Raji (cell line): ENCODE data around the gene DYNLRB2.

Source experiments
- POLR2A ChIP-seq: IDR thresholded peaks from 2 replicates; pipeline ENCODE4 v1.6.1; 2011; ENCODE audit warnings: low read depth, low read length, control low read depth; ENCODE audit not compliant: insufficient read depth

Gene DYNLRB2

DNA sequence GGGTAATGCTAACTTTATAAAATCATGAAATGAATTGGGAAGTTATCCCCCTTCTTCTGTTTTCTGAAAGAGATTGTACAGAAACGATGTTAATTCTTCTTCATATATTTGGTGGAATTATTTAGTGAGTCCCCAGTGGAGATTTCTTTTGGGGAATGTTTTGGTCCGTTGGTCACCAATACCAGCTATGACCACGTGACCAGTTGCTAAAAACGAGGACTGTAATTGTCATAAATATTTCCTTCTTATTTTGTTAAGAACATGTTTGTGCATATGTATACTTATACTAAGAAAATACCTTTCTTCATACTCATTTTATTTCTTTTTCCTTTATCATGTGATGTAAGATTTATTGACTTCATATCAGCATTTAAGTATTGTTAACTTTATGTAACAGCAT, 10.3 kb upstream of the DYNLRB2 start:
- TF ChIP-seq POLR2A: no peak

DNA sequence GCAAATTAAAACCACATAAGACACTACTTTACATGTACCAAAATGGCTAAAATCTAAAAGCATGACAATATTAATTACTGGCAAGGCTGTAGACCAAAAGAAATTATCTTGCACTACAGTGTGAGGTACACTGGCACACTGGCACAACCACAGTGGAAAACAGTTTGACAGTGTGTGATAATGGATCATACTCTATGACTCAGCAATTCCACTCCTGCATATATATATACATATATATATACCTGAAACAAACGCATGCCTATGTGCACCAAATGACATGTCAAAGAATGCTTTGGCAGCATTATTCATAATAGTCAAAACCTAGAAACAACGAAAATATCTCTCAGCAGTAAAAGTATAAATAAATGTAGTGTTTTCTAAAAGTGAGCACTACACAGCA, 4.6 kb upstream of the DYNLRB2 start:
- no peak for TF ChIP-seq POLR2A

DNA sequence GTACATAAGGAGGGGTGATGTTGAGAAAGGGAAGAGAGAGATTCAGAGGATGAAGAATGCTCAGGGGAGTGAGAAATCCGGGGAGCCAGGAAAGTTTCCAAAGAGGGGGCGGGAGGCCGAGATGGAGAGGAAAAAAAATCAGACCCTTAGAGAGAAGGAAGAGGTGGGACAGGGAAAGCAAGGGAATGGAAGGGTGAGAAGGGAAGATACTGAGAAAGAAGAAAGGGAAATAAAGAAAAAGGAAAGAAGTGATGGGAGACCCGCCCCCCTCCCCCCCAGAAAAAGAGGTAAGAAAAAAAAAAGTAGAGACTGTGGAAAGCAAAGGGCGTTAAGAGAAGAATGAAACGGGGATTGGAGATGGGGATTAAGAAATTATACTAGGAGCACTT, 507 bp downstream of the DYNLRB2 start:
- no peak for TF ChIP-seq POLR2A

DNA sequence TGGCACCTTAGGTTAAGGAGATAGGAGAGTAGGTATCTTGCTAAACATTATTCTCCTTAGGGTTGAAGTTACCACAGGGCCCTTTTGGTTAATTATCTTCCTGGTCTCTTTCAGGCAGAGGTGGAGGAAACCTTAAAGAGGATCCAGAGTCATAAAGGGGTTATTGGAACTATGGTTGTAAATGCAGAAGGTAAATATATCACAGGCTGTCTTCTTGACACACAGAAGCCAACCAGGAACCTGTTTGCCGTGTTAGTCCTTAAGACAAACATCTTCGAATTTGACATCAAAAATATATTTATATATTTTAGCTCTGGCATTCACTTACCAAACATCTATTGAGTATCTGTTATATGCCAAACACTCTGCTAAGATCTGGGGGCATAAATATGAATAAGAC, 2.4 kb downstream of the DYNLRB2 start:
- no peak for TF ChIP-seq POLR2A

DNA sequence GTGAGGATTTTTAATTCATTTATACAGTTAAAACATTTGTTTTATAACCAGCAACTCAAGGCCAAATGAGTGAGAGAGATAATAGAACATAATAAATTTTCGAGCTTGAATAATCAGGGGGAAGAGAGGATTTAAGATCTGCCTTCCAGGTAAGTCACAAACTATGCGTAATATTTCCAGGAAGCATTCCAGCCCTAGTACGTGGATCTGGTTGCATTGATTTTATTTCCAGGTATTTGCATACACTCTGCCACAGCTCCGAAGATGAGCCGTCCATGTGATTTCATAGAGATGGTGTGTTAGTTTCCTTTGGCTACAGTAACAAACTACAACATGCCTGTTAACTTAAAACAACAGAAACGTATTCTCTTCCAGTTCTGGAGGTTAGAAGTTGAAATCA, 3.5 kb downstream of the DYNLRB2 start:
- no peak for TF ChIP-seq POLR2A

DNA sequence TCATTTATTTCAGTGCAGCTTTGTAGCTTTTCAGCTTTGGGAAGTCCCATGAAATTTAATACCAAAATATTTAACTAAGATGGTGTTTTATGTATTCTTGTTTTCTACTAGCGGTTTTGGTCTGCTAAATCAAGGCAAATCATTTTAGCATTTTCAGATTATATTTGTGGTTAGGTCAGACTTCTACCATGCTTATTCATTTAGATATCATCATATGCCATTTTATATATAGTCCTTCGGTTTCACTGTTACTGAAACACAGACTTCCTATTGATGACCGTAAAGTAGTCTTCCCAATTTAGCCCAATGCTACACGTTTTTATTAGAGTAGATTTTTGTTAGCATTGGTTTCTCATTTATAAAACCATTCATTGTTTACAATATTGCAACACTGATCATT, 5.5 kb downstream of the DYNLRB2 start:
- no peak for TF ChIP-seq POLR2A

DNA sequence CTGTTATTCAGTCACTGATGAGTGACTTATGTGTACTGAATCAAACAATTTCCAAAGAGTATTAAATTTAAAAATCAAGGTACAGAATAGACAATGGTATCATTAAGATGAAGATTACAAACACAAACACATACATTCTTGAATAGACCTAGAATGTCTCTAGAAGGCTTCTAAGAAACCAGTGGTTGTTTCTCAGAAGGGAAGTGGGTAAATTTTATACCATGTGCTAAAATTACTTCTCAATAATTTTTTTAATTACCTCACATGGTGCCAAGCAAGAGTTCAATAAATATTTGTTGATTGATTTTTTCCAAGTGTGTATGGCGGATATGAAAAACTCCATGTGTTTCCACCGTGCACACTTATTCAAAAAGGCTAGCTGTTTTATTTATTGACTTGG, 6.4 kb downstream of the DYNLRB2 start:
- TF ChIP-seq POLR2A: no peak

DNA sequence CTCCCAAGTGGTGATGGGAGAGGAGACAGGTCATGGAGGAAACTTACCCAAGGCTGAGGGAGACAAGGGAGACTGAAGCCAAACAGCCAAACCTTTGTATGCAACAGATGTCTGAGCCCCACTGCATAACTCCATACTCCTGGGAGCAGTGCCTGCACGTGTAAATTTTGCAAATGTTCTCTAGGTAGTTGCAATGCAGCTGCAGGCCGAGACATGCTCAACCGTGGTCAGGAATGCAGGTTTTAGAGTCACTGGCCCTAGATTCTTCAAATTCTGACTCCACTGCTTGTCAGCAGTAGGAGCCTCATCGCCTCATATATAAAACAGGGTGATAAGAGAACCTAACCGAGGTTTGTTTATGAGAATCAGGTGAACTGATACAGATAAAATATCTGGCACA, 11.5 kb downstream of the DYNLRB2 start:
- TF ChIP-seq POLR2A: no peak

DNA sequence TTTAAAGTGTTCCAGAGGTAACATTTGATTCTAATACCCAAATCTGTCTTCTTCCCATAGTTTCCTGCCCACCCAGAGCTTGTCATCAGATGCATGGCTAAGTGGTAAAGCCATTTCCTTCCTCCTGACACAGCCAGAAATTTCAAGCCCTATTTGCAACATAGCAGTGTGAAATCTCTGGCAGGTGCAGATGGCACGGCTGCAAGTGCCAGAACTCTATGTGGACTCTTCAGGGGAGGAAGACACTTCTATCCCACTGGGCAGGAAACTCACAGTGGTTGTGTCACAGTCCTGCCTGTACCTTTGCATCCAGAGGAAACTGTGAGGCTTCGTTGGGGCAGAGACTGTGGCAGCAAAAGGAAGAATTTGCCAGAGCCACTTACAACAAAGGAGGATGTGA, 13.2 kb downstream of the DYNLRB2 start:
- no peak for TF ChIP-seq POLR2A

DNA sequence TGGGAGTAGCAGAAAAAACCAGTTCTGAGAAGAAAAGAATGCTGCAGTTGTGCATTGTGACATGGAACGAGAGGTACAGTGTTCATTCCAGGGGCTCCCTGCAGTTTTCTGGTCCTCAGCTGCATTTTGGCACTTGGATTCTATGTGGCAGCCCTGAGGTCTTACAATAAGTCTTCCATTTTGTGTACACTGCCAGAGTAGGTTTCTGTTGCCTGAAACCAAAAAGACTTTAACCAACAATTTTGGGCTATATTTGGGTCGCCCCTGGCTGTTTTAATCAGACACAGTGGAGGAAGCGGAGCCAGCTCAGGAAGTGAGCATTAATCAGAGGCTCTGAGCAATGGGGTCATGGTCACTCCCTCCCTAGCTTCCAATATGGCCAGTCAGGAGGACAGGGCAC, 15.7 kb downstream of the DYNLRB2 start:
- no peak for TF ChIP-seq POLR2A

DNA sequence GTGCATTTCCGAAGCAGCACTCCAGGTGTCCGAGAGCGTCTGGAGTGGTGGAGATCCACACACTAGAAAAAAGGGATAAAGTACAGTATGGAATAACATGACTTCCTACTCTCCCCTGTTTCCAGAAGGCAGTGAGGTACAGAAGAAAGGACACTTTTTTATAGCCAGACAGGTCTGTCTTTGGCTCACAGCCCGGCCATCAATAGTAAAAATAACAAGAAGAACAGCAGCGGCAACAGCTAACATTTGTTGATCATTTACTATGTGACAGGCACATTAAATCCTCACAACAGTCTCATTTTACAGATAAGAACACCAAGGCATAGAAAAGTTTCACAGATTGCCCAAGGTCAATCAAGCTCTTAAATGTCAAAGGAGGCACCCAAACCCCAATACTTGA, 16.2 kb downstream of the DYNLRB2 start:
- no peak for TF ChIP-seq POLR2A

DNA sequence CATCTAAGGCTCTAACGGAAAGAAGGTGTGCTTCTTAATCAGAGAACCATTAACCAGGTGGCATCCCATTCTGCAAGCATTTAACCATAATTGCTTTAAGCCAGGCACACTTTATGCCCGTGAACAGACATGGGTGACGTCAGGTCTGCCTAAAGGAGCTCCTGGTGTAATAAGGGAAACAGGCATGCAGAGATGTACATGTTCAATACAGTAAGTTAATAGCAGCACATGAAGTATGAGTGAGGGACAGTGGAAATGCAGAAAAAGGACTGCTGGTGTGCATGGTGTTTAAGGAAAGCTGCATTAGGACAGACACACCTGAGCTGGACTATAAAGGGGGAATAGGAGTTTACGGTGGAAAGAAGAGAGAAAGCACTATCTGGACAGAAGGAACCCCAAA, 18.6 kb downstream of the DYNLRB2 start:
- no peak for TF ChIP-seq POLR2A

DNA sequence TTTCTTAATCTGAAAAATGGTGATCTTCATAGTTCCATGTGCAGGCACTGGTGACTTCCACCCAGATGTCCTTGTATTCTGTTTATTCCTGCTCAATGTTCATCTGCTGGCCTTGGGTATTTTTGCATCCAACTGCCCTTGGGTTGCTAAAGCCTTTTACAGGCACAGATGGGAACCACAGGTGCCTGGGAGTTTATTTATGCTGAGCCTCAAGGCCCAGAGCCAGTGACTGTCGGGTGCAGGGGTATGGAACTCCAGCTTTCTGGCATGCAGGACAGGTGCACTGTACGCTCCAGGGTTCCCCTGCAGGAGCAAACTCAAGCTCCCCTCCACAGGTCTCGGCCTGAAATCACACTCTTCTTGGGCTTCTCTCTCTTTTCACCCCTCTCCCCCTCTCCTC, 22.3 kb downstream of the DYNLRB2 start:
- no peak for TF ChIP-seq POLR2A

DNA sequence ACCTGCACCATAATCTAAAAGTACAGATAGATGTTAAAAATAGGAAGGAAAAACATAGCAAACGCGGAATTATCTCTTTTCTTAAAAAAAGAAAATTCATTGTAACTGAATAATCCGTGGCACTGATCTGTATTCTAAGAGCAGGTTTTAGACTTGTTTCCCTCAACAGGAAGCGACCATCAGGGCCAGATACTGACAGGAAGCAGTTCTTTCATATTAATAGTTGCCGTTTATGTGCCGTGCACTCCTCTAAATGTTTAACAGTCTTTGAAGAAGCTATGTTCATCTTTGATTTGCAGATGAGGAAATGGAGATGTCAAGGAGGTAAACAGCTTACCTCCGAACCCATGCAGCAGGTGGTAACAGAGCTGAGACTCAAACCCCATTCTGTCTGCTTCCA, 23.6 kb downstream of the DYNLRB2 start:
- no peak for TF ChIP-seq POLR2A

DNA sequence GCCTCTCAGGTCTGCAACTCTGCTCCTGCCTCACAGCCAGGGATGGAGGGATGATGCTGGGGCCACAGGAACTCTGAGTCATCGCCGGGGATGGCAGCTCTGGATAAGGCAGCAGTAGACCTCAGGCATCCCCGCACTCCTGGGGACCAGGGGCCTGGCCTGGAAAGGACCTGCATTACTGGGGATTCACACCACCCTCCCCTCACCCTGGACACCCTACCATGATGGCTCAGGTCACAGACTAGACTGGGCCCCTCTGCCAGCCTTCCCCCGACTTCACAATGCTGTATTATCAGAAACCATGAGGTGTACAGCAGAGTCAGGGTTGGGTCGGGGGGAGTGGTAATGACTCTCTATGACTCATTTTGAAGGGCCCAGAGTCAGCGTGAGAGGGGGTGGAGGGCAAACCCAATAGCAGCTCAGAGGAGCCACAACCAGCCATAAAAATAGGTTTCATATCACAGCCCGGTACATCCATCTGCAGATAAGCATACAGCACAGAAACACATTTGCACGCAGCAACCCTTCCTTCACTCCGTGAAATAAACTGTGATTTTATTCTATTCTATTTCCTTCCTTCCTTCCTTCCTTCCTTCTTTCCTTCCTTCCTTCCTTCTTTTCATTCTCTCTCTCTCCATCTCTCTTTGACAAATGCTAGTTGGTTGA, 28.8 kb downstream of the DYNLRB2 start:
- no peak for TF ChIP-seq POLR2A

DNA sequence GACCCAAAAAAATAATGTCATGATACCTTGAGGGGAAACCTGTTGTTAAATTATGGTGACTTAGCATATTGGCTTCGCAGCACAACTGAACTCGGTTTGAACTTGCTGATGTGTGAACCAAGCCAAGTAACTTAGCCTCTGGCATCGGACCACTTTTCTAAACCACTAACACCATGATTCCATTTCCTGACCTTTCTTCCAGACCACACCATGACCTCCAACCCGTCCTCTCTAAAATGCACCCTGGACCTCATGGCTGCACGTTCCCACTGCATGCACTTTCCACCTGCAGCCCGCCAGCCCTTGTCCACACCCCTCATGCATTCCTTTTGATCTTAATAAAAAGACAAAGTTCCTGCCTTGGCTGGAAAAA, 29.3 kb downstream of the DYNLRB2 start:
- no peak for TF ChIP-seq POLR2A

DNA sequence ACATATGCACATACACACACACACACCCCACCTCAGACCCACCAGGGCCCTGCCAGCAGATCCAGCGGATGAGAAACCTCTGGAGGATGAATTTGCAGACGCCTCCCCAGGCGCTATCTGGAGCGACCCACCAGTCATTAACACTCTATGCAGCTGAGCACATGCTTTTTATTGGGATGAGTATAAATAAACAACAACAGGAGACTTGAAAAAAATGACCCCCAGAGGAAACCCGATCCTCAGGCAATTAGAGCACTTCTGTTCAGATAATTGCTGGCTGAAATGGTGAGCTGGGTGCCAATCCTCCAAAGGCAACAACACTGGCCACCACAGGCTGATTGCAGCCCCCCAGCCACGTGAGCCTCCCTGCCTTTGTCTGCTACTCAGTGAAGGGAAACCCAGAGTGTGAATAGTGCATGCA, 32.9 kb downstream of the DYNLRB2 start:
- TF ChIP-seq POLR2A: no peak
